ENCODE data around the gene HAPSTR1. TPM values are rescaled to one million over a fixed set of nuclear protein-coding genes. Genes with fewer than 3 reads are reported as not detected.

Gene HAPSTR1
- total and polyA plus RNA-seq, 2 of the 8 experiments (the other 6 are each of a cell fraction or from before 2014, with no cell fraction given), result 11.9 to 66.1 TPM

- CTCF ChIA-PET (ENCODE audit: partially characterized antibody), result interaction anchor here (0.6 to 1.0 kb wide), 2 partner anchors 12 to 24 kb away, joined by 3 to 4 read pairs; no protein-coding TSS in a partner anchor
Measured at GRCh38 chr16:9112166-9112843, 20.9 kb downstream of the HAPSTR1 start.

More at GRCh38 chr16:9112166-9112843, 20.9 kb downstream of the HAPSTR1 start:
- POLR2A ChIA-PET (ENCODE audit: partially characterized antibody), result interaction anchor here (3.0 to 10.2 kb wide), 3 partner anchors 12 to 21 kb away, joined by 18 to 94 read pairs (median 51); partner anchors contain the start of gene HAPSTR1
- no peak overlapping the region for H2BK12ac ChIP-seq (ENCODE audit: low read depth, low read length)
- no peak overlapping the region for H2AFZ ChIP-seq (ENCODE audit: low read length)
- peaks cover 3 to 22% (median 14%) of the 10 kb centered on the region in 4 experiments for H3K4me1 ChIP-seq (replicated peaks in 1 of 4; ENCODE audit: control insufficient read depth in 3 of 4, insufficient read depth in 4 of 4, low read length in 3 of 4)
- 90% methylated on average over 5 of the region's 5 CpGs; no CpG with 5 or more reads in 1 of the 2 experiments for WGBS, 2 experiments (ENCODE audit: extremely low coverage in 1 of 2, insufficient coverage in 1 of 2, insufficient read length in 1 of 2, insufficient replicate concordance in 2 of 2, low coverage in 1 of 2, low lambda C conversion rate in 2 of 2, missing lambda C conversion rate in 1 of 2)
- H3K56ac ChIP-seq (replicated peaks; ENCODE audit: insufficient read length, low read depth, low read length), result no peak overlapping the region
- no peak overlapping the region for H2BK20ac ChIP-seq (ENCODE audit: low read length)
- H3K27ac ChIP-seq (ENCODE audit: low read depth, low read length), result no peak overlapping the region
- H3K79me1 ChIP-seq (ENCODE audit: low read depth, low read length), result peaks cover 5% of the 10 kb centered on the region
- H3K36me3 ChIP-seq (ENCODE audit: control insufficient read depth in 2 of 4, insufficient read depth in 4 of 4, low read length in 3 of 4), result peaks cover 1 to 44% (median 14%) of the 10 kb centered on the region in 4 experiments; a peak in 7 of 8 replicates
- no peak overlapping the region for H4K5ac ChIP-seq (ENCODE audit: insufficient read length, low read depth, low read length)
- no peaks in the 10 kb centered on the region for H3K23me2 ChIP-seq (ENCODE audit: low read depth, low read length)
- H3K27me3 ChIP-seq (replicated peaks in 1 of 4; ENCODE audit: control insufficient read depth in 3 of 4, extremely low read depth in 1 of 4, insufficient read depth in 3 of 4, low read length in 3 of 4), result no peaks in the 10 kb centered on the region
- H3K9me3 ChIP-seq (ENCODE audit: insufficient read depth in 2 of 2, low read depth in 1 of 2, low read length in 1 of 2), result no peaks in the 10 kb centered on the region
- no peak for TF ChIP-seq JUND (IDR thresholded peaks at IDR 0.05; ENCODE audit: low read length)
- peak in 1 of 2 experiments; percentile 53; a peak in 1 of 3 replicates for TF ChIP-seq POLR2A (IDR thresholded peaks at IDR 0.05; ENCODE audit: control extremely low read depth in 1 of 2, low read depth in 2 of 2, low read length in 2 of 2)
- no peak for TF ChIP-seq KDM5A (IDR thresholded peaks at IDR 0.05; ENCODE audit: low read length)
- TF ChIP-seq POLR2AphosphoS5 (IDR thresholded peaks at IDR 0.05; ENCODE audit: low read depth, low read length), result peak; percentile 58
- DNase-seq (ENCODE audit: low read depth in 1 of 2, low spot score in 2 of 2) (no peak), FAIRE-seq (no peak)
- no peak overlapping the region; the same call in 1 of the 2 replicates for H2AK5ac ChIP-seq (ENCODE audit: low read depth, low read length)
- H3K4me2 ChIP-seq (ENCODE audit: insufficient read depth in 1 of 2, low read depth in 2 of 2, low read length in 2 of 2), result no peak overlapping the region
- no peak overlapping the region for H3K4me3 ChIP-seq (ENCODE audit: extremely low read depth in 1 of 4, insufficient read depth in 2 of 4, low read depth in 3 of 4, low read length in 4 of 4)
- H3K18ac ChIP-seq (ENCODE audit: extremely low read depth, low read length), result no peak overlapping the region
- H3K4ac ChIP-seq (replicated peaks; ENCODE audit: insufficient read length, low read depth, low read length), result no peak overlapping the region
- H4K20me1 ChIP-seq (replicated peaks in 1 of 2; ENCODE audit: control insufficient read depth in 1 of 2, insufficient read depth in 2 of 2, low read length in 2 of 2), result peaks cover 34% of the 10 kb centered on the region in 2 experiments
- no peak overlapping the region for H2BK120ac ChIP-seq (replicated peaks; ENCODE audit: low read depth, low read length)
- H2BK15ac ChIP-seq (ENCODE audit: low read length), result no peak overlapping the region
- no peak overlapping the region for H3K9ac ChIP-seq (replicated peaks in 1 of 4; ENCODE audit: extremely low read depth in 1 of 4, low read depth in 3 of 4, low read length in 3 of 4)
- H2BK5ac ChIP-seq (ENCODE audit: low read depth, low read length), result peak overlapping the region; percentile 30; the same call in 1 of the 2 replicates
- H3K23ac ChIP-seq (ENCODE audit: insufficient read length), result no peak overlapping the region
- no peak overlapping the region for H3K14ac ChIP-seq (ENCODE audit: insufficient read length)
- peaks cover 19 to 98% of the 10 kb centered on the region in 2 experiments for H3K79me2 ChIP-seq (ENCODE audit: control insufficient read depth in 1 of 2, insufficient read depth in 2 of 2, low read length in 2 of 2)
- H4K91ac ChIP-seq (replicated peaks; ENCODE audit: insufficient read length, low read length), result no peak overlapping the region
- H4K8ac ChIP-seq (ENCODE audit: extremely low read depth, insufficient read depth, low read length), result no peak overlapping the region

Data from H1 (cell line).